GM12878 (cell line): ENCODE data around the gene ZBED3. TPM values are rescaled to one million over a fixed set of nuclear protein-coding genes. Genes with fewer than 3 reads are reported as not detected.

Experiments
- ATAC-seq: fragments of 200-7000 bp; cut with Tn5 transposase; 3 replicates; pipeline ENCODE4 v1.9.1; 2020; ENCODE audit warnings: mild to moderate bottlenecking, moderate library complexity
- BruUV-seq: library from RNA; stranded (reverse); fragments of 400-500 nt; replicated peaks from 2 replicates; lab custom pipeline; 2021; lab: Mats Ljungman, UMichigan
- CTCF ChIA-PET: fragments of 300-600 bp; sonication (Branson Sonifier 250); formaldehyde crosslinking; extraction: SDS; loops from one replicate; lab custom pipeline; 2021; ENCODE audit warnings: inconsistent platforms; lab: Yijun Ruan, JAX
- POLR2A ChIA-PET: fragments of 350-600 bp; formaldehyde crosslinking; extraction: SDS; loops from one replicate; lab custom pipeline; 2021; ENCODE audit warnings: inconsistent platforms; lab: Charles Lee
- RAD21 ChIA-PET: fragments of 300-600 bp; sonication (Branson Sonifier 250); formaldehyde crosslinking; loops from one replicate; lab custom pipeline; 2023; ENCODE audit warnings: antibody characterized with exemption; ENCODE audit not compliant: unreplicated experiment; lab: Charles Lee
- SMC1A ChIA-PET: fragments of 300-600 bp; sonication (Branson Sonifier 250); formaldehyde crosslinking; loops from one replicate; lab custom pipeline; 2023; ENCODE audit not compliant: unreplicated experiment, uncharacterized antibody; lab: Charles Lee
- DNase-seq: peaks from one replicate; pipeline ENCODE4 v3.0.0-alpha.2; 2011; ENCODE audit warnings: low read depth, low spot score
- FAIRE-seq: peaks from 3 replicates; lab custom pipeline; 2011; peaks lifted over from hg19 to GRCh38; lab: Jason Lieb, UNC
- H2AFZ ChIP-seq: 2 replicates; pipeline ENCODE4 v1.6.0; 2011; ENCODE audit warnings: low read depth, low read length, control low read depth; ENCODE audit not compliant: control insufficient read depth
- H3K27ac ChIP-seq: 2 replicates; pipeline ENCODE4 v1.5.1; 2011; ENCODE audit warnings: control low read depth; ENCODE audit not compliant: control insufficient read depth, insufficient read depth
- H3K27me3 ChIP-seq, 2 experiments: replicated peaks in 1 of 2; 2 replicates each; pipeline versions ENCODE4 v1.6.0 to v1.6.1; 2011; ENCODE audit warnings: low read length in 1 of 2; ENCODE audit not compliant: control insufficient read depth in 2 of 2, insufficient read depth in 2 of 2
- H3K36me3 ChIP-seq, 2 experiments: 2 replicates each; pipeline ENCODE4 v1.5.1; 2011; ENCODE audit warnings: low read length in 1 of 2; ENCODE audit not compliant: control insufficient read depth in 2 of 2, insufficient read depth in 2 of 2
- H3K4me1 ChIP-seq: 2 replicates; pipeline ENCODE4 v1.6.1; 2011; ENCODE audit warnings: mild to moderate bottlenecking, low read length, moderate library complexity, mixed read lengths; ENCODE audit not compliant: control insufficient read depth, insufficient read depth
- H3K4me2 ChIP-seq: 2 replicates; pipeline ENCODE4 v1.6.0; 2011; ENCODE audit warnings: control low read depth; ENCODE audit not compliant: control insufficient read depth, insufficient read depth
- H3K4me3 ChIP-seq: fragments of 200-600 bp; sonication (generic); 2 replicates; pipeline ENCODE4 v1.5.1; 2016
- H3K79me2 ChIP-seq: 2 replicates; pipeline ENCODE4 v1.6.0; 2011; ENCODE audit warnings: low read length; ENCODE audit not compliant: control insufficient read depth, insufficient read depth
- H3K9ac ChIP-seq: 2 replicates; pipeline ENCODE4 v1.8.0; 2011; ENCODE audit warnings: low read length, control low read depth, mixed read lengths; ENCODE audit not compliant: control insufficient read depth, insufficient read depth
- H3K9me3 ChIP-seq: replicated peaks from 3 replicates; pipeline ENCODE4 v1.5.1; 2011; ENCODE audit warnings: mild to moderate bottlenecking, low read length; ENCODE audit not compliant: control insufficient read depth, insufficient read depth
- H4K20me1 ChIP-seq: 2 replicates; pipeline ENCODE4 v1.6.0; 2011; ENCODE audit not compliant: control insufficient read depth, insufficient read depth
- ATF7 ChIP-seq: fragments of 450-650 bp; IDR thresholded peaks from 2 replicates; pipeline ENCODE4 v1.6.1; 2016; ENCODE audit warnings: low read depth, mild to moderate bottlenecking
- ESRRA ChIP-seq: IDR thresholded peaks from 2 replicates; pipeline ENCODE4 v1.6.1; 2012; ENCODE audit warnings: mild to moderate bottlenecking, low read length, improper control_type of control experiment
- HCFC1 ChIP-seq: fragments of 150-350 bp; IDR thresholded peaks from 2 replicates; pipeline ENCODE4 v1.6.1; 2014; ENCODE audit warnings: low read length
- NBN ChIP-seq: fragments of 450-650 bp; IDR thresholded peaks from 2 replicates; pipeline ENCODE4 v1.6.1; 2016
- RB1 ChIP-seq: fragments of 450-650 bp; formaldehyde crosslinking; IDR thresholded peaks from 2 replicates; pipeline ENCODE4 v1.6.1; 2017; ENCODE audit warnings: mild to moderate bottlenecking, borderline replicate concordance
- TARDBP ChIP-seq: IDR thresholded peaks from 2 replicates; pipeline ENCODE4 v1.6.1; 2016; ENCODE audit warnings: borderline replicate concordance
- WGBS: methylation state at CpG from one replicate; pipeline ENCODE4 v1.1.6; 2016; ENCODE audit warnings: low lambda C conversion rate; ENCODE audit not compliant: insufficient replicate concordance, insufficient coverage; ENCODE audit errors: missing lambda C conversion rate; 5-methylcytosine and 5-hydroxymethylcytosine counted together
- in situ Hi-C: fragments of 300-500 bp; cut with MboI; formaldehyde crosslinking; loops from 9 replicates; pipeline ENCODE4 v1.14.3; 2018; ENCODE audit warnings: mixed read lengths
- intact Hi-C: fragments of 100-400 bp; cut with micrococcal nuclease; formaldehyde crosslinking; loops from one replicate; pipeline ENCODE4 v1.14.2; 2022; ENCODE audit not compliant: unreplicated experiment
- polyA plus RNA-seq, 11 experiments: library from polyadenylated mRNA; depleted of rRNA in 4 of 11; unstranded in 6 of 11; stranded (reverse) in 5 of 11; fragments of >200 nt; fragmentation: Nextera tagmentation in 4 of 11; fragmentation: Illumina TruSeq in 1 of 11; extraction: Ambion mirVana in 4 of 11; extraction: Trizol in 1 of 11; gene quantifications; 1 replicate in 1 of 11; 2 replicates in 10 of 11; pipeline versions ENCODE4 v1.2.1 to v1.2.3, GENCODE V29; 2011 to 2016; ENCODE audit warnings: inconsistent platforms in 2 of 11, missing spikeins in 2 of 11, low read depth in 1 of 11
- total RNA-seq, 4 experiments: library from RNA; depleted of rRNA in 3 of 4; stranded (reverse); fragments of >200 nt in 3 of 4; fragmentation: Illumina TruSeq in 1 of 4; extraction: Trizol in 1 of 4; gene quantifications; 2 replicates each; pipeline versions ENCODE4 v1.2.1 to v1.2.3, GENCODE V29; 2013 to 2021
- TF ChIP-seq, protein P1 (sequence below): fragments of 450-650 bp; IDR thresholded peaks from 2 replicates; pipeline ENCODE4 v1.6.1; 2017; ENCODE audit warnings: antibody characterized with exemption, mild to moderate bottlenecking, moderate library complexity

The ZBED3 gene
- total and polyA plus RNA-seq, 10 of the 15 experiments (the other 5 are each of a cell fraction or from before 2014, with no cell fraction given), result 1.0 to 16.9 (median 2.5) TPM

DNA sequence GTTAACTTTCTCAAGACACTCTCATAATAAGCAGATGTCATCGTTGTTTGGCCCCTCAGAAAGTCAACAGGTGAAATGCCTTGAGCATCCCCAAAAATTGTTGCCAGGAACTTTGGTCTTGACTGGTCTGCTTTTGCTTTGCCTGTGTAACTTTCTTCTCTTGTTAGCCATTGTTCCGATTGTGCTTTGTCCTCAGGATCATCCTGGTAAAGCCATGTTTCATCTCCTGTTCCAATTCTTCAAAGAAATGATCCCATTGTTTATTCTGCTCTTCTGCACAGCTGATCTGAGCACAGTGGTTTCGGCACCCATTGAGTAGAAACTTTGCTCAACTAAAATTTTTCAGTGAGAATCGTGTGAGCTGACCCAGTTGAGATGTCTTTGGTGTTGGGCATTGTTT, 8.1 kb upstream of the ZBED3 start (continued):
- TF ChIP-seq, protein P1, sequence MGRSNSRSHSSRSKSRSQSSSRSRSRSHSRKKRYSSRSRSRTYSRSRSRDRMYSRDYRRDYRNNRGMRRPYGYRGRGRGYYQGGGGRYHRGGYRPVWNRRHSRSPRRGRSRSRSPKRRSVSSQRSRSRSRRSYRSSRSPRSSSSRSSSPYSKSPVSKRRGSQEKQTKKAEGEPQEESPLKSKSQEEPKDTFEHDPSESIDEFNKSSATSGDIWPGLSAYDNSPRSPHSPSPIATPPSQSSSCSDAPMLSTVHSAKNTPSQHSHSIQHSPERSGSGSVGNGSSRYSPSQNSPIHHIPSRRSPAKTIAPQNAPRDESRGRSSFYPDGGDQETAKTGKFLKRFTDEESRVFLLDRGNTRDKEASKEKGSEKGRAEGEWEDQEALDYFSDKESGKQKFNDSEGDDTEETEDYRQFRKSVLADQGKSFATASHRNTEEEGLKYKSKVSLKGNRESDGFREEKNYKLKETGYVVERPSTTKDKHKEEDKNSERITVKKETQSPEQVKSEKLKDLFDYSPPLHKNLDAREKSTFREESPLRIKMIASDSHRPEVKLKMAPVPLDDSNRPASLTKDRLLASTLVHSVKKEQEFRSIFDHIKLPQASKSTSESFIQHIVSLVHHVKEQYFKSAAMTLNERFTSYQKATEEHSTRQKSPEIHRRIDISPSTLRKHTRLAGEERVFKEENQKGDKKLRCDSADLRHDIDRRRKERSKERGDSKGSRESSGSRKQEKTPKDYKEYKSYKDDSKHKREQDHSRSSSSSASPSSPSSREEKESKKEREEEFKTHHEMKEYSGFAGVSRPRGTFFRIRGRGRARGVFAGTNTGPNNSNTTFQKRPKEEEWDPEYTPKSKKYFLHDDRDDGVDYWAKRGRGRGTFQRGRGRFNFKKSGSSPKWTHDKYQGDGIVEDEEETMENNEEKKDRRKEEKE, result no peak
- no peak for TF ChIP-seq RB1

DNA sequence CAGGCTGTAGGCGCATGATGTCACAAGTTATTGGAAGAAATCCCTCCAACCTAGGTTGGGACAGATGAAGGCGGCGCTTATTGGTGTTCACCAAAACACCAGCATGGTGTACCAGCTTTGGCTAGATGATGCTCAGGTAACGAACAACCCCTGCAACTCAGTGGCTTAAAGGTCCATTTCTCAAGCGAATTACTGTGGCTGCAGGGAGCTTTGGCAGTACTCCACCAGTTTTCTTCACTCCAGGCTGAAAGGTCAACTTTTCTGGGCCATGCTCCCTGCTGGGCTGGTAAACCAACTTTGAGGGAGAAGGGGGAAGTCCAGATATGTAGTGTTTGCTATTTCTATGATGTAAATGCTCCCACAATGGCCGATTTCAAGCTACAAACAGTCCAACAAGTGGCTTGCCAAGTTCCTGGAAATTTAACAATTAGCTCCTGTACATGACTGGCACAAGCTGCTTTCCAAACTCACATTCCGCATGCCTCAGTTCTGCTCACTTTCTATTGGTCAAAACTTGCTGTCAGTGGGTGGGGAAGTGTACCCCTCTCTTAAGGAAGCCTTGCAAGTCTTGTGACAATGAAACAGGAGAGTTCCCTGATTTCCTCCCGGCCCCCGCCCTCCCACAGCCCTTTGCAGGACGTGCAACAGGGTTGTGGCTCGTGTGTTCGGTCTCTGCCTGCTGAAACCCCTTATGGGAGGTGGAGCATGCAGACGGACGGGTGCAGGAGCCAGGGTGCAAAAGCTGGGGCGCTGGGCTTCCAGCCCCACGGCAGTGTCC, 588 bp upstream of the ZBED3 start:
- FAIRE-seq (peak; percentile 38), ATAC-seq (peak; percentile 50), DNase-seq (no peak)
- H2AFZ ChIP-seq, result peak overlapping the region; percentile 91
- no peaks in the 10 kb centered on the region for H3K9me3 ChIP-seq
- no peaks in the 10 kb centered on the region for H3K79me2 ChIP-seq
- SMC1A ChIA-PET, result interaction anchor here (0.7 to 3.0 kb wide), 5 partner anchors 9 to 405 kb away, joined by 3 to 10 read pairs (median 3); no protein-coding TSS in a partner anchor
- no peak overlapping the region; the same call in 1 of the 2 replicates for H3K9ac ChIP-seq
- 0 out of 2 replicates have a peak, but pooled peaks cover 3% of the 10 kb centered on the region for H3K4me1 ChIP-seq
- in situ Hi-C loops (no loop called here), intact Hi-C loops (loop anchor here (5.0 kb wide), 1 partner anchor 405 kb away; the partner anchor contains the start of gene WDR41)
- H4K20me1 ChIP-seq, result no peaks in the 10 kb centered on the region
- H3K27me3 ChIP-seq, result no peaks in the 10 kb centered on the region
- H3K27ac ChIP-seq, result no peak overlapping the region
- BruUV-seq, result no TSS peak
- H3K36me3 ChIP-seq, result no peaks in the 10 kb centered on the region
- RAD21 ChIA-PET, result interaction anchor here (0.9 to 2.2 kb wide), 4 partner anchors 10 to 57 kb away, joined by 3 to 9 read pairs (median 3); partner anchors contain the start of gene AGGF1
- WGBS, result 63% methylated on average over 15 of the region's 16 CpGs
- CTCF ChIA-PET, result interaction anchor here (1.0 to 1.8 kb wide), 5 partner anchors 10 to 15 kb away, joined by 3 to 7 read pairs (median 6); no protein-coding TSS in a partner anchor
- POLR2A ChIA-PET, result interaction anchor here (1.3 kb wide), 1 partner anchor 16 kb away, joined by 3 read pairs; no protein-coding TSS in a partner anchor
- TF ChIP-seq NBN, result 0 out of 2 replicates have a peak, but pooled peaks have one; percentile 10
- 0 out of 2 replicates have a peak, but pooled peaks have one; percentile 11 for TF ChIP-seq TARDBP
- TF ChIP-seq ATF7, result peak; percentile 56
- TF ChIP-seq ESRRA, result no peak
- TF ChIP-seq HCFC1, result no peak
- TF ChIP-seq, all 136 proteins: peak for 3
- peak overlapping the region; percentile 77 for H3K4me2 ChIP-seq
- H3K4me3 ChIP-seq, result peak overlapping the region; percentile 75
